SH-SY5Y (cell line): ENCODE measurements around the gene CYP2R1.

ENCODE experiments used
- GATA2 ChIP-seq: IDR thresholded peaks from 2 replicates; pipeline ENCODE4 v1.6.1; 2011; ENCODE audit warnings: mild to moderate bottlenecking, low read depth, low read length
- GATA3 ChIP-seq: IDR thresholded peaks from 2 replicates; pipeline ENCODE4 v1.6.1; 2011; ENCODE audit warnings: low read depth, mild to moderate bottlenecking, low read length, moderate library complexity

GRCh38 chr11:14858404-14858803 is 33.6 kb downstream of the CYP2R1 start:
- TF ChIP-seq GATA2 (no peak), GATA3 (no peak)
